CD4-positive, alpha-beta memory T cell (primary cell): ENCODE measurements around the gene FAM81A. TPM values are rescaled to one million over a fixed set of nuclear protein-coding genes. Genes with fewer than 3 reads are reported as not detected.

Experiments used
- CTCF ChIA-PET: fragments of 350-600 bp; sonication (Branson Sonifier 250); formaldehyde crosslinking; loops from one replicate; lab custom pipeline; 2021; ENCODE audit warnings: inconsistent platforms; ENCODE audit not compliant: partially characterized antibody; lab: Charles Lee
- POLR2A ChIA-PET: fragments of 350-600 bp; sonication (Branson Sonifier 250); formaldehyde crosslinking; loops from one replicate; lab custom pipeline; 2021; ENCODE audit not compliant: partially characterized antibody; lab: Charles Lee
- DNase-seq, 5 donors: peaks; one replicate each; pipeline versions ENCODE4 v3.0.0 to v3.0.0-alpha.2; 2020 to 2022; ENCODE audit warnings: mixed read lengths in 1 of 5
- H3K27ac ChIP-seq: one replicate; pipeline ENCODE4 v1.7.0; 2013; ENCODE audit warnings: low read depth, low read length
- H3K27me3 ChIP-seq: 2 replicates; pipeline ENCODE4 v1.7.0; 2013; ENCODE audit warnings: mild to moderate bottlenecking, low read length, moderate library complexity; ENCODE audit not compliant: insufficient read depth
- H3K36me3 ChIP-seq: 2 replicates; pipeline ENCODE4 v1.7.0; 2013; ENCODE audit warnings: mild to moderate bottlenecking, low read length, moderate library complexity; ENCODE audit not compliant: insufficient read depth
- H3K4me1 ChIP-seq: 2 replicates; pipeline ENCODE4 v1.7.0; 2013; ENCODE audit warnings: mild to moderate bottlenecking, low read length, moderate library complexity; ENCODE audit not compliant: insufficient read depth
- H3K4me3 ChIP-seq, 2 donors: one replicate each; pipeline ENCODE4 v1.7.0; 2013; ENCODE audit warnings: low read length in 2 of 2, mild to moderate bottlenecking in 1 of 2
- H3K9me3 ChIP-seq, 2 donors: one replicate each; pipeline ENCODE4 v1.7.0; 2013; ENCODE audit warnings: low read length in 2 of 2, control low read depth in 1 of 2; ENCODE audit not compliant: control insufficient read depth in 1 of 2
- H3K27ac Mint-ChIP-seq, 7 donors: one replicate each; pipeline ENCODE4 v1.8.0; 2020 to 2021; ENCODE audit warnings: mixed read lengths in 7 of 7, mild to moderate bottlenecking in 6 of 7, inconsistent platforms in 3 of 7, moderate library complexity in 3 of 7
- H3K27me3 Mint-ChIP-seq, 2 donors: one replicate each; pipeline ENCODE4 v1.8.0; 2020 to 2021; ENCODE audit warnings: mixed read lengths in 2 of 2
- H3K36me3 Mint-ChIP-seq, 2 donors: one replicate each; pipeline ENCODE4 v1.8.0; 2020 to 2021; ENCODE audit warnings: mixed read lengths in 2 of 2, inconsistent platforms in 1 of 2, mild to moderate bottlenecking in 1 of 2
- H3K4me1 Mint-ChIP-seq, 4 donors: one replicate each; pipeline ENCODE4 v1.8.0; 2020 to 2021; ENCODE audit warnings: mixed read lengths in 4 of 4, mild to moderate bottlenecking in 1 of 4
- H3K4me3 Mint-ChIP-seq, 8 donors: one replicate each; pipeline ENCODE4 v1.8.0; 2020 to 2021; ENCODE audit warnings: mixed read lengths in 8 of 8, mild to moderate bottlenecking in 7 of 8, moderate library complexity in 6 of 8, inconsistent platforms in 3 of 8
- H3K9me3 Mint-ChIP-seq, 8 donors: one replicate each; pipeline ENCODE4 v1.8.0; 2020 to 2021; ENCODE audit warnings: mixed read lengths in 8 of 8, mild to moderate bottlenecking in 5 of 8, inconsistent platforms in 3 of 8, moderate library complexity in 1 of 8
- intact Hi-C: fragments of 100-400 bp; cut with micrococcal nuclease; formaldehyde crosslinking; loops from one replicate; pipeline ENCODE4 v1.15.1; 2023
- polyA plus RNA-seq, 2 donors: library from polyadenylated mRNA; unstranded; fragments of 300-500 nt; fragmentation: Illumina TruSeq; gene quantifications; one replicate each; pipeline ENCODE4 v1.2.3, GENCODE V29; 2021
- total RNA-seq, 2 experiments: library from RNA; stranded (reverse); gene quantifications; one replicate each; pipeline ENCODE4 v1.2.3, GENCODE V29; 2021

The FAM81A gene
- total and polyA plus RNA-seq, 4 experiments from 2014 or later, result not detected

DNA sequence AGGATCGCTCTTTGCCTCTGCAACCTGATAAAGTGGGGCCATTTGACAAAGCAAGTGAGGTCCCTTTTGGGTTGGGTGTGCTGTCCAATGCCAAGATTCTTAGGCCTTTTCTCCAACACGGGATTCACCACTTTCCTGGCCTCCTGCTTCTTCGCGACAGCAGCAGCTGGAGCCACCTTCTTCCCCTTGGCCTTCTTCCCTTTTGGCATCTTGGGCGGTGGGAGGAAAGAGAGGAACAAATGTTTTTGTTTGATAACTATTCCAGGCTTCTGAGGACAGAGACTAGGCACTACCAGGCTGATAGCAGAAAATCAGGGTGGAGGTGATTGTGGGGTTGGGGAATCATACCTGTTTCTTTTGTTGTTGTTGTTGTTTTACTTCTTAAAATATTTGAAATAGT is 30.0 kb upstream of the FAM81A start:
- H3K27me3 ChIP-seq, result no peaks in the 10 kb centered on the region
- CTCF ChIA-PET, result no interaction called here
- H3K27ac Mint-ChIP-seq, result no peak overlapping the region
- no peaks in the 10 kb centered on the region for H3K36me3 ChIP-seq
- H3K27ac ChIP-seq, result no peak overlapping the region
- POLR2A ChIA-PET, result interaction anchor here (1.0 kb wide), 1 partner anchor 9 kb away, joined by 3 read pairs; no protein-coding TSS in a partner anchor
- intact Hi-C loops, result no loop called here
- no peak overlapping the region for H3K4me3 Mint-ChIP-seq
- peaks cover 2 to 3% of the 10 kb centered on the region in 2 donors for H3K27me3 Mint-ChIP-seq
- no peaks in the 10 kb centered on the region for H3K9me3 Mint-ChIP-seq
- no peaks in the 10 kb centered on the region for H3K9me3 ChIP-seq
- DNase-seq, result no peak
- H3K4me3 ChIP-seq, result no peak overlapping the region
- H3K4me1 ChIP-seq, result peaks cover 3% of the 10 kb centered on the region
- peaks cover 5 to 16% (median 9%) of the 10 kb centered on the region in 4 donors for H3K4me1 Mint-ChIP-seq
- no peaks in the 10 kb centered on the region for H3K36me3 Mint-ChIP-seq

GRCh38 chr15:59410391-59410896 is 27.5 kb upstream of the FAM81A start:
- H3K27me3 Mint-ChIP-seq, result peaks cover 1 to 4% of the 10 kb centered on the region in 2 donors
- H3K4me1 ChIP-seq, result peaks cover 11% of the 10 kb centered on the region
- H3K27me3 ChIP-seq, result no peaks in the 10 kb centered on the region
- H3K4me1 Mint-ChIP-seq, result peaks cover 11 to 28% (median 14%) of the 10 kb centered on the region in 4 donors
- intact Hi-C loops, result no loop called here
- no peaks in the 10 kb centered on the region for H3K36me3 ChIP-seq
- no peak overlapping the region for H3K4me3 ChIP-seq
- H3K4me3 Mint-ChIP-seq, result no peak overlapping the region
- no peak overlapping the region for H3K27ac ChIP-seq
- H3K36me3 Mint-ChIP-seq, result no peaks in the 10 kb centered on the region
- no peak for DNase-seq
- H3K9me3 Mint-ChIP-seq, result no peaks in the 10 kb centered on the region
- H3K27ac Mint-ChIP-seq, result no peak overlapping the region
- POLR2A ChIA-PET, result no interaction called here
- CTCF ChIA-PET, result interaction anchor here (0.6 kb wide), 1 partner anchor 18 kb away, joined by 3 read pairs; no protein-coding TSS in a partner anchor
- H3K9me3 ChIP-seq, result no peaks in the 10 kb centered on the region

DNA sequence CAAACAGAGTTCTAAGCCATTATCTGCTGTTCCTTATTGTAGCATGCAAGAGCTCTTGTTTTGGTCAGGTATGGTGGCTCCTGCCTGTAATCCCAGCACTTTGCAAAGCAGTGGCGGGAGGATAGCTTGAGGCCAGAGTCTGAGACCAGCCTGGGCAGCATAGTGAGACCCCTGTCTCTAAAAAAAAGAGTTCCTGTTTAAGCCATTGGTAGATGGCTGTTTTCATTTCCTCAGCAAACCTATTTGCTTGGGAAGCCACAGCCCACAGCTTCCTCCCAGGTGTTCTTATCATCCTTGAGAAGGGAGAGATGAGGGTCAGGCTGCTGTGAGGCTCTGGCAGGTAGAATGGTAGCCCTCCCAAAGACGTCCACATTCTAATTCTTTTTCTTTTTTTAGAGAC is 24.4 kb upstream of the FAM81A start:
- Histone ChIP-seq H3K4me3 (no peak overlapping the region), H3K9me3 (no peaks in the 10 kb centered on the region), H3K27me3 (no peaks in the 10 kb centered on the region), H3K36me3 (no peaks in the 10 kb centered on the region), H3K27ac (no peak overlapping the region), H3K4me1 (peaks cover 11% of the 10 kb centered on the region)
- ChIA-PET CTCF (no interaction called here), POLR2A (no interaction called here)
- DNase-seq, result no peak
- Mint-ChIP-seq H3K27ac (no peak overlapping the region), H3K4me3 (no peak overlapping the region), H3K4me1 (peaks cover 9 to 28% (median 14%) of the 10 kb centered on the region in 4 donors), H3K36me3 (no peaks in the 10 kb centered on the region), H3K27me3 (peaks cover 4% of the 10 kb centered on the region in 2 donors), H3K9me3 (no peaks in the 10 kb centered on the region)
- intact Hi-C loops, result no loop called here

GRCh38 chr15:59416816-59417215 is 21.2 kb upstream of the FAM81A start:
- Mint-ChIP-seq H3K27me3 (peaks cover 5 to 8% of the 10 kb centered on the region in 2 donors), H3K4me1 (peaks cover 9 to 22% (median 14%) of the 10 kb centered on the region in 4 donors), H3K9me3 (no peaks in the 10 kb centered on the region), H3K27ac (no peak overlapping the region), H3K36me3 (no peaks in the 10 kb centered on the region), H3K4me3 (no peak overlapping the region)
- CTCF ChIA-PET, result no interaction called here
- H3K36me3 ChIP-seq, result no peaks in the 10 kb centered on the region
- intact Hi-C loops, result no loop called here
- peaks cover 14% of the 10 kb centered on the region for H3K4me1 ChIP-seq
- POLR2A ChIA-PET, result no interaction called here
- no peak for DNase-seq
- H3K4me3 ChIP-seq, result no peak overlapping the region
- H3K27ac ChIP-seq, result no peak overlapping the region
- no peaks in the 10 kb centered on the region for H3K27me3 ChIP-seq
- no peaks in the 10 kb centered on the region for H3K9me3 ChIP-seq

DNA sequence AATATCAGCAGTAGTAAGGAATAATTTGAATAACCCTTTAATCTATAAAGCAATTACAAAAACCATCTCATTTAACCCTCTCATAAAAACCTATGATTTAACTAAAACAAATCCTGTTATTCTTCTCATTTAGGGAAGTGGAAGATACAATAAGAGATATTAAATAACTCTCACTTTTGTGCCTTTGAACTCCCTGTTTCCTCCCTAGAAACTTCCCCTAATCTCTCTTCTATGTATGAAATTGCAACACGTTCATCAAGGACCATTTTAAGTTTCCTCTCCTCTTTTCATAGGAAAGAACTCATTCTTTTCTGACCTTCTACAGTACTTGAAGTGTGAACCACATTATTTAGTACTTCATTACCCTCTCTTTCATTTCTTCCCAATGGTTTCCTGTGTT is 18.8 kb upstream of the FAM81A start:
- H3K4me1 ChIP-seq, result peaks cover 4% of the 10 kb centered on the region
- no peak overlapping the region for H3K4me3 ChIP-seq
- H3K36me3 ChIP-seq, result no peaks in the 10 kb centered on the region
- H3K27me3 ChIP-seq, result no peaks in the 10 kb centered on the region
- POLR2A ChIA-PET, result no interaction called here
- peaks cover 0 to 2% (median 0%) of the 10 kb centered on the region in 4 donors for H3K4me1 Mint-ChIP-seq
- H3K27ac ChIP-seq, result no peak overlapping the region
- H3K36me3 Mint-ChIP-seq, result no peaks in the 10 kb centered on the region
- H3K9me3 Mint-ChIP-seq, result no peaks in the 10 kb centered on the region
- no peak overlapping the region for H3K4me3 Mint-ChIP-seq
- DNase-seq, result no peak
- H3K27ac Mint-ChIP-seq, result no peak overlapping the region
- H3K27me3 Mint-ChIP-seq, result peaks cover 8 to 14% of the 10 kb centered on the region in 2 donors
- intact Hi-C loops, result no loop called here
- no peaks in the 10 kb centered on the region for H3K9me3 ChIP-seq
- CTCF ChIA-PET, result interaction anchor here (1.1 kb wide), 1 partner anchor 13 kb away, joined by 3 read pairs; no protein-coding TSS in a partner anchor

DNA sequence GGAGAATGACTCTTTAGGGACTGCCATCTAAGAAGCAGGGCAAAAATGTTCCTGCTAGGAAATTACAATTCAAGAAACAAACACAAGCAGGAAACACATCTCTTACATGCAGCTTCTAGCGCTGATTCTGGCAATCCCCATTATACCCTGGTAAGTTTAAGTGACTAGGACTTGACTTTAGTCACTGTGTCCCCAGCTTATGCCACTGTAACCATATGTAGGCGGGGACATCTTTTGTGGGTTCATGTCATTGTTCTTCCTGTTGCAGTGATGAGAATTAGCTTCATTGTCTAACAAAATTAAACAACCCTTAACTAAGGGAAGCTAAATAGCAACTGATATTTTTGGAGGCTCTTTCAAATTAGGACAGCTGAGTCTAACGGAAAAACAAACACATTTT is 17.9 kb upstream of the FAM81A start:
- no peak for DNase-seq
- intact Hi-C loops, result no loop called here
- Histone ChIP-seq H3K4me1 (peaks cover 4% of the 10 kb centered on the region), H3K4me3 (no peak overlapping the region), H3K9me3 (no peaks in the 10 kb centered on the region), H3K36me3 (no peaks in the 10 kb centered on the region), H3K27ac (no peak overlapping the region), H3K27me3 (no peaks in the 10 kb centered on the region)
- ChIA-PET POLR2A (no interaction called here), CTCF (no interaction called here)
- H3K9me3 Mint-ChIP-seq, result no peaks in the 10 kb centered on the region
- no peak overlapping the region for H3K27ac Mint-ChIP-seq
- no peak overlapping the region for H3K4me3 Mint-ChIP-seq
- no peaks in the 10 kb centered on the region for H3K4me1 Mint-ChIP-seq
- H3K36me3 Mint-ChIP-seq, result no peaks in the 10 kb centered on the region
- peaks cover 14% of the 10 kb centered on the region in 2 donors for H3K27me3 Mint-ChIP-seq

DNA sequence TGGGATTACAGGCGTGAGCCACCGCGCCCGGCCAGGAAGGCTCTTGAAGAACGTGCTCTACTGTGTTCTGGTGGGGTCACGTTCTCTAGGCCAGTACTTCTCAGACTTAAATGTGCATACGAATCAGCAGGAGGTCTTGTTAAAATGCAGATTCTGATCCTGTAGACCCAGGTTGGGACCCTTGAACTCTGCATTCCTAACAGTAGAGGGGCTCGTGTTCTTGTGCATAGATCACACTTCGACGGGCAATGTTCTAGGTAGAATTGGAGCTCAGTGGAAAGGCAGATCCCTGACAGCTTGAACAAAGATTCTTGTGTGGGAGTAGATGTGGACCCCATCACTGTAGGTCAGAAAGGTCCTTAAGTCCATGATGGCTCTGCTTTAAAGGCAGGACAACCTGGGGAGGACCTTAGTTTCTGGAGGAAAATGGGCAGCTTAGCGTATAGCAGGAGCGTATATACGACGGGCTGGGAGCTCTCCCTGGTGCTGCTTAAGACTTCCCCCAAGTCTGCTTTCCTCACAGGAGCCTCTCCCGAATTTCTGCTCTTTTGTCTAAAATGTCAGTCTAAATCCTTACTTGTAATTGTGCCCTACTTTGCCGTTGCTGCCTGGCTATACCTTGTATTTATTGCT is 16.9 kb upstream of the FAM81A start:
- H3K36me3 Mint-ChIP-seq, result no peaks in the 10 kb centered on the region
- no peaks in the 10 kb centered on the region for H3K9me3 Mint-ChIP-seq
- no peaks in the 10 kb centered on the region for H3K4me1 Mint-ChIP-seq
- DNase-seq, result no peak
- no peaks in the 10 kb centered on the region for H3K27me3 ChIP-seq
- H3K27me3 Mint-ChIP-seq, result peaks cover 12 to 14% of the 10 kb centered on the region in 2 donors
- H3K9me3 ChIP-seq, result no peaks in the 10 kb centered on the region
- H3K27ac Mint-ChIP-seq, result no peak overlapping the region
- H3K36me3 ChIP-seq, result no peaks in the 10 kb centered on the region
- H3K4me1 ChIP-seq, result peaks cover 4% of the 10 kb centered on the region
- CTCF ChIA-PET, result no interaction called here
- POLR2A ChIA-PET, result no interaction called here
- intact Hi-C loops, result no loop called here
- H3K4me3 ChIP-seq, result no peak overlapping the region
- H3K27ac ChIP-seq, result no peak overlapping the region
- no peak overlapping the region for H3K4me3 Mint-ChIP-seq
